ENCODE results near the gene C1QTNF5.

DNA sequence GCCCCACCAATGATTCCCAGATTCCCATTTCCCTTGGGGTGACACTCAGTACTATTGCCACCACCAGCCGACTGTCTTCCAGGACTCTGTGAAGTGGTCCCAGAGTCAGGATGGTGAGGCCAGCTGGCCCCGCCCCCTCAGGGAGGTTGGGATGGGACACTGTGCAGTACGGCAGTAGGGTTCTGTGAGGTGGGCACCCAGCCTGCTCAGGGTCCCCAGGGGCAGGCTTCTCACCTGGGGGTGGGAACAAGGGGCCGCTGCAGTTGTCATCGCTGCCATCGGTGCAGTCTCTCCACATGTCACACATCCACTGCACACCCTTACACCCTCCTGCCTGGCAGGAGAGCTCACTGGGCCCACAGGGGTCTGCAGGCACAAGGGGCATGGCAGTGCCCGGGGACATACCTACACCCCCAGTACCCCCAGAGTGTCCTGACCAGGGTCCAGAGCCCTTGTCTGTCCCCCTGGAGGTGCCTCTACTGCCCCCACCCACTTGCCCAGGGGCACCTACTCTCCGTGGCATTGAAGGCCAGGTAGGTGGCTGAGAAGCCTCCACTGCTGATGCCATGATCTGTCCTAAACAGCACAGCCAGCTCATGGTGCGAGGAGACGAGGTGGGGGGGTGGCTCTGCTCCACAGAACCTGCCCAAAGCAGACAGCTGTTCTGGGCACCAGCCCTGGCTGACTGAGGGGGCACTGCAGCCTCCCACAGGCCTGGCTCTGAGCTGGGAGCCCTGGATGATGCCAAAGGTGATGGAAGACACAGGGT, 1.9 kb upstream of the C1QTNF5 start:
- TF ChIP-seq POLR2A (IDR thresholded peaks at IDR 0.05) (no peak), CTCF (IDR thresholded peaks at IDR 0.05 in 4 of 5, conservative IDR thresholded peaks at IDR 0.05 in 1 of 5) (no peak)

Measured in gastrocnemius medialis (tissue), 4 donors.